ENCODE measurements around the gene GRIFIN.

The GRIFIN gene

DNA sequence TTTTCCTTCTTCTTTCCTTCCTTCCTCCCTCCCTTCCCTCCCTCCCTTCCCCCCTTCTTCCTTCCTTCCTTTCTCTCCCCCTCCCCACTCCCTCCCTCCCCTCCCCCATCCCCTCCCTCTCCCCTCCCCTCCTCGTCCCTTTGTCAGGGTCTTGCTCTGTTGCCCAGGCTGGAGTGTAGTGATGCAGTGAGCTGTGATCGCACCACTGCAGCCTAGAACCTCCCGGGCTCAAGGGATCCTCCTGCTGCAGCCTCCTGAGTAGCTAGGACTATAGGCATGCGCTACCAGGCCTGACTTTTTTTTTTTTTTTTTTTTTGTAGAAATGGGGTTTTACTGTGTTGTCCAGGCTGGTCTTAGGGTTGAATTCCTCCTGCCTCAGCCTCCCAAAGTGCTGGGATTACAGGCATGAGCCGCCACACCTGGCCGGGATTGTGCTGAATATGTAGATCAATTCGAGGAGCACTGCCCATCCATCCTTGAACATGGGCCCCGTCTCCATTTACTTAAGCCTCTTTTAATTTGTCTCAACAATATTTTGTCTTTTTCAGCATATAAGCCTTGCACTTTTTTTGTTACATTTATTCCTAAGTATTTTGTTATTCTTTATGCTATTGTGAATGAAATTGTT is 23.4 kb downstream of the GRIFIN start:
- no peak for DNase-seq

DNA sequence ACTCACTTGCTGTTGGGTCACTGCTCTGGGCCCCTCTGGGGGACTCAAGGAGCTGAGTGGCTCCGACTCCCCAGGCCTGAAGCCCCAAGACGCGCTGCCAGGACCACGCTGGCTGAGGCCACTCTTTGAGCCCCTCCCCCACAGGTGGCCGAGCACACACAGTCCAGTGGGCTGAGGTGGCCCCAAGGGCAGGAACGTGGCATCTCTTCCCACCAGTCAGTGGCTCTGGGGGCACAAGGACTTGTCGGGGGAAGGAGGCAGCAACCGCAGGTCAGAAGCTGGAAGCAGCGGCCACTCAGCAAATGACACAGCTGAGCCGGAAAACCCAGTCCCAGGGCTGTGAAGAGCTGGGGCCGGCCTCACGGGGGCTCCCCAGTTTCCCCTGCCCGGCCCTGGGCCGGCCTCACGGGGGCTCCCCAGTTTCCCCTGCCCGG is 24.1 kb downstream of the GRIFIN start:
- DNase-seq = no peak

DNA sequence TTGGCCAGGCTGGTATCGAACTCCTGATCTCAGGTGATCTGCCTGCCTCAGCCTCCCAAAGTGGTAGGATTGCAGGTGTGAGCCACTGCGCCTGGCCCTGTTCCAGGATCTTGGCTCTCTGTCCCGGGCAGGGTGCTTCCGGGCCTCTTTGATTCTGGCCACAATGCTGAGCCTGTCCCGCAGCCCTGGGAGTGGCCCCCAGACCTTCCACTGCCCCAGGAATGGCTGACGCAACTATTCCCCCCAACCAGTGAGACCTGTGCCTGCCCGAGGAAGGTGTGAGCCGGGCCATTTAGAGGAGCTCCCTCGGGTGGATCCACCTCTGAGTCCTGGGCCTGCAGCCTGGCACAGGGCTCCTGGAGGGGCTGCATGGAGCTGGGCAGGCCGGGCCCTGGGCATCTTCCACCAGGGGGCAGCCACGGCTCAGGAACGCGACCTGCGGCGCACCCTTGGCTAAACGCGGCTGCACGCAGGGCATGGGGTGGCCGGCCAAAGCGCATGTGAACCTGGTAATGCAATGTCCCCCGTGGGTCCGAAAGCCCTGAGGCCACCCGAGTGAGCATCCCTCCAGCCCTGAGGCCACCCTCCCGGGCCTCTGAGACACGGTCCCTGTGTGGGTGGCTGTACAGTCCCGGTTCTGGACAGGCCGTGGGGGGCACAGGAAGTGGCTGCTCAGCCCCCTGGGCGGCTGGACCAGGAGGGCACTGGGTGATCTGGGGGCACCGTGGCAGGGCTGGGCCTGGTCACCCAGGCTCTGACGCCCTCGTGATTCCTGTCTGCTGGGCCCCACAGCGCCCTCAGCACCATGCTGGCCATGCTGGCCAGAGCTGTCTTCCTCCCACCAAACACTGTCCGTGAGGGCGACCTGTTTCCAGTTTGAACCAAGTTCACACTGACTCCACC is 24.8 kb downstream of the GRIFIN start:
- DNase-seq = peak; percentile 59

DNA sequence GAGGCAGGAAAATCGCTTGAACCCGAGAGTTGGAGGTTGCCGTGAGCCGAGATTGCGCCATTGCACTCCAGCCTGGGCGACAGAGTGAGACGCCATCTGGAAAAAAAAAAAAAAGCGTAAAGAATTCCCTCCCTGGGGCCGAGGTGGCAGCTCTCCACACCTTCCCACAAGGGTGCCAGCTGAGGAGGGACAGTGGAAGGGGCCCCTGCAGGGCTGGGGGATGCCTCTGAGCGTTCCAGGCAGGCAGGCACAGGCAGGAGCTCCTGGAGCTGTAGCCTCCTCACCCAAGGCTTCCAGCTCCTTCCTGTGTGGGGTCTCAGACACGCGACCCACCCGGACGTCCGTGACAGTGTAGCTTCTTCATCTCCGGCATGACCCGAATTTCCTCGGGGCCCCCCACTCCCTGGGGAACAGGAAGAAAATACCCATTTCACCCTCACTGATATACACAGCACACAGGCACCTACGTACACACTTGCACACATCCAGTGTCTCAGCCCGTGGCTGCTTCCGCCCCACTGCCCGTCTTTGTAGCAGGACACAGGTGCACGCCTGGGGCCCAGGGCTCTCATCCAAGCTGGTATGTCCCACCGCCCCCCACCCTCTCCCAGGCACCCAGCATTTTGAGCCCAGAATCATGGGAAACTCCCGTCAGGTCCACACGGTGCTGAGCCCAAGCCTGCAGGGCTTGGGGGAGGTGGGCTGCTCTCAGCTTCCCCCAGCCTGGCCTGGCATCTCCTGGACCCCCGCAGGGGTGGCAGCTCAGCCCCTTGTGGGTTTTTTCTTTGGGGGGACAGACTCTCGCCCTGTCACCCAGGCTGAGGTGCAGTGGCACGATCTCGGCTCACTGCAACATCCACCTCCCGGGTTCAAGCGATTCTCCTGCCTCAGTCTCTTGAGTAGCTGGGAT is 25.7 kb downstream of the GRIFIN start:
- no peak for DNase-seq

DNA sequence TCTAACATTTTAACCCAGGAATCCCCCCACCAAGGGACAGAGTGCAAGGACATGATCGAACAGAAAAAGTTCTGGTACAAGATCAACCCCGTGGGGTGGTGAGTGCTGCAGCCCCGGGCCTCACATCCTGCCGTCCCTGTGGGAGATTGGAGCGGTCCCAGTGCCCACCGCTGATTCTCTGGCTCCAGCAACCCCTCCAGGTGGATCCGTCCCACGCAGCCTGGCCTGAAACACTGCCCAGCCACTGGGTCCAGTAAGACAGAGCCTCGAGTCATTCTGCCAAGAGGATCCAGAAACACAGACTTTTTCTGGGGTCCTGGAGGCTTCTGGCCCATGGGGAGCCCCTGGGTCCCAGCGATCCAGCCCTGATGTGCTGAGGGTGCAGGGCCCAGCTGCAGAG is 29.5 kb downstream of the GRIFIN start:
- DNase-seq = no peak

GRCh38 chr7:2445898-2446555 is 30.2 kb downstream of the GRIFIN start:
- no peak for DNase-seq

- no peak for DNase-seq
These were observed 31.2 kb downstream of the GRIFIN start for GRCh38 chr7:2445047-2445446.

DNA sequence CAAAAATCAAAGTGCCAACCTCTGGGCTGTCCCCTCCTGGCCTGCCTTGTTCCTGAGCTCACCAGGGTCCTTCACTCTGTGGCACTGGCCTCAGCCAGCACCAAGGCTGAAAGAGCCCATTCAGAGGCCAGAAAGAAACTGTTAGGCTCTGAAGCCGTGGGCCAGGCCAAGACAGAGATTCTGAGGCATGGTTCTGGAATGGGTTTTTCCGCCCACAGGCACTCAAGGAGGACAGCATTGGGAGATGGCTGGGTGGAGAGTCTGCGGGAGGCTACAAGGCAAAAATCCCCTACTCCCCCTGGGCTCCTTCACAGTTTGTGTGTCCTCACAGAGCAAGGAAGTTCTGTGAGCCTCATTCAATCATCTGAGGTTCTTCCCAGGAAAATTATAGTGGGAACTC is 31.7 kb downstream of the GRIFIN start:
- DNase-seq = peak; percentile 58

- DNase-seq = no peak
These were observed 32.7 kb downstream of the GRIFIN start for GRCh38 chr7:2443491-2443890.

DNA sequence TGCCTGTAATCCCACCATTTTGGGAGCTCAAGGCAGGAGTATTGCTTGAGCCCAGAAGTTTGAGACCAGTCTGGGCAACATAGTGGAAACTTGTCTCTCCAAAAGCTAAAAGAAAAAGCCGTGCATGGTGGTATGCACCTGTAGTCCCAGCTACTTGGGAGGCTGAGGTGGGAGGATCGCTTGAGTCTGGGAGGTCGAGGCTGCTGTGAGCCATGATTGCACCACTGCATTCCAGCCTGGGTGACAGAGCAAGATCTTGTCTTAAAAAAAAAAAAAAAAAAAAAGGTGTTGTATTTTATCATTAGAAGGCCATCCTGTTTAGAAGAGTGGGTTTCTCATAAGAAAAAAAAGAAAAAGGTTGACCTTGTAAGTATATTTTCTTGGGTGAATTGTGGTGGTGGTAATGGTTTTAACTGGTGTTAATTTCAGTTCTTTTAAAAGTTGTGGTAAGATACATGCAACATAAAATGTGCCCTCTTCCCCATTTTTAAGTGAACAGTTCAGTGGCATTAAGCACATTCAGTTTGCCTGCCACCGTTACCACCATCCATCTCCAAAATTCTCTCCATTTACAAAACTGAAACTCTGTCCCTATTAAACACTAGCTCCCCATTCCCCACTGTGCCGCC is 34.7 kb downstream of the GRIFIN start:
- DNase-seq = no peak

DNA sequence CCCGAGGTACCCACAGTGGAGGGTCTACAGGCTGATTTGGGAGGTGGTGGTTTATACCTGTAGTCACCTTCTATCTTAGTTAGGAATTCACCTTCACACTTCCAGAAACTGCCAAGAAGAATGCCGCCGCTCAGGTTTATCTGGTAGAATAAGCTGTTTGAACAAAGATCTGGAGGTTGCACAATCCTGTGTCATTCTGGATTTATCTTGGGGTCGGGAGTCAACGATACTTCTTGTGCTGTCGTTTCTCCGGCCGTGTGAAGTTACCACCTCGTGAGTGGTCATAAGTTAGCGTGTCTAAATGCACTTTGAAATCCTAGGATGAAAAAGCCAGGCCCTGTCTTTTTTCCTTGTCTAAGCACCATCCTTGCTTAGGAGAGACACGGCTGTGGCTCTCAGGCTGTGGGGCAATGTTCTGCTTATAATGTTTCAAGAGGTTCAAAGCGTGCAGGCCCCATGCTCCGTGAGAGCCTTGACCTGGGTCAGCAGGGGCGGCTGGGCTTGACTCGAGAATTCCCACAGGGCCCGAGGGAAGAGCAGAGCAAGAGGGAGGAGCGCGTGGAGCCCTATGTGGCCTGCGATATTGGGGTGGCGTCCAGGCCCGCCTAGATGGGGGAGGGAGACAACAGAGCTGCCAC is 35.5 kb downstream of the GRIFIN start:
- no peak for DNase-seq

DNA sequence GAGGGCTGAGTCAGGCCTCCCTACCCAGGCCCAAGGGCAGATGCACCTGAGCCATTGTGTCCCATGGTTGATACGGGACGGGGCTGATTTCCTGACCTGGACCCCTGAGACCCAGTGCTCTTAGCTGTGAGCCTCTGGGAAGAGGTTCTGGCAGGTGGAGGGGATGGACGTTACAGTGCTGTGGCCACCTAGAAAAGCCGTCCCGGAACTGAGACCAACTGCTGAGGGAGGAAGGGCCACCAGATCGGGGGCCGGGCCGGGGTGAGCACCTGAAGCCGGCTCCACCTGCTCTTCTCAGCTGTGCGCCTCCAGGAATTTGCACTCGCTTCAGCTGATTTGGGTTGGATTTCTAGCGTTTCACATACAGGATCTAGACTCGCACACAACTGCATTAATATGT is 37.4 kb downstream of the GRIFIN start:
- no peak for DNase-seq

DNA sequence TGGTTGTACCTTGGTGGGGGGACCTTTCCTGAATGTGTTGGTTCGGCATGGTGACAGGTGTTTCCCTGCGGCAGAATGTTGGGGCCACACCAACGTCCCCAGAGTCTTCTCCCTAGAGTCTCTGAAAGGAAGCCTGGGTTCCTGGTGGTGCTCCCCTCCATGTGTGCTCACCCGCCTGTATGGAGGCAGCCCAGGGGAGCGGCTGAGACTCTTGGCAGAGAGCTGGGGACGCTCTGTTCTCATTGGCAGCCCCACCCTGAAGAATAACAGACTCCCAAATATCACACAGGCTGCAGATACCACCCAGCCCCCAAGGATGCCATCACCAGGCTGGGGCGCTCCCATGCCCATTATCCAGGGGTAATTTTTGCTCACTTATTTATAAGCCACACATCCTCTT is 38.0 kb downstream of the GRIFIN start:
- DNase-seq = no peak

GRCh38 chr7:2437537-2438148 is 38.6 kb downstream of the GRIFIN start:
- DNase-seq = no peak

- DNase-seq = no peak
These were observed 39.1 kb downstream of the GRIFIN start for GRCh38 chr7:2437136-2437535.

DNA sequence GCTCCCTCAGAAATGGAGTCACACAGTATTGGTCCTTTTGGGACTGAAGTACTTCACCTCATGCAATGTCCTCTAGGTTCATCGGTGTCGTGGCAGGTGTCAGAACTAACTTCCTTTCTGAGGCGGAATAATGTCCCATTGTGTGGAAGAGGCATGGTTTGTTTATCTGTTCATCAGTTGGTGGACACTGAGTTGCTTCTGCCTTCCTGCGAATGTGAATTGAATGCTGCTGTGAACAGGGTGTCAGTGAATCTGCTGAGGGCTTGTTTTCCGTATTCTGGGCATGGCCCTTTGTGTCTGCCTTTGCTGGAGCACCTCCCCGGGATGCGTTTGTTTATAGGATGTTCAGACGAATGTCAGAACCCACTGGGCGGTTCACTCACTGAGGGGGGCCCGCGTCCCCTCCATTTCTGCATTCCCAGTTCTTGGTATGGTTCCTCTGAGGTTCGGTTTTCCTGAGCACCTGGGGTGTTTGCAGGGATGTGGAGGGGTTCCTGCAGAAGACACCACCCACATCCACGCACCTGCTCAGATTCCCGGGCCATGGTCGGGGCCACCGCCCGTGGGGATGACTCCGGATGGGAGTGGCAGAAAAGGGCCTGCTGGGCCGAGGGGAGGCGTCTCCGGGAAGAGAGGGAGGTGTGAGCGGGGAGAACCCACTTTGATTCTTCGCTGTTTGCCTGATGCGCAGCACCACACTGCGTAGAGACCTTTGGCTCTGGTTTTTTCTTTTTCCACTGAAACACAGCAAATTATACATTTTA is 39.7 kb downstream of the GRIFIN start:
- DNase-seq = no peak

- no peak for DNase-seq
These were observed 41.1 kb downstream of the GRIFIN start for GRCh38 chr7:2435146-2435545.

DNA sequence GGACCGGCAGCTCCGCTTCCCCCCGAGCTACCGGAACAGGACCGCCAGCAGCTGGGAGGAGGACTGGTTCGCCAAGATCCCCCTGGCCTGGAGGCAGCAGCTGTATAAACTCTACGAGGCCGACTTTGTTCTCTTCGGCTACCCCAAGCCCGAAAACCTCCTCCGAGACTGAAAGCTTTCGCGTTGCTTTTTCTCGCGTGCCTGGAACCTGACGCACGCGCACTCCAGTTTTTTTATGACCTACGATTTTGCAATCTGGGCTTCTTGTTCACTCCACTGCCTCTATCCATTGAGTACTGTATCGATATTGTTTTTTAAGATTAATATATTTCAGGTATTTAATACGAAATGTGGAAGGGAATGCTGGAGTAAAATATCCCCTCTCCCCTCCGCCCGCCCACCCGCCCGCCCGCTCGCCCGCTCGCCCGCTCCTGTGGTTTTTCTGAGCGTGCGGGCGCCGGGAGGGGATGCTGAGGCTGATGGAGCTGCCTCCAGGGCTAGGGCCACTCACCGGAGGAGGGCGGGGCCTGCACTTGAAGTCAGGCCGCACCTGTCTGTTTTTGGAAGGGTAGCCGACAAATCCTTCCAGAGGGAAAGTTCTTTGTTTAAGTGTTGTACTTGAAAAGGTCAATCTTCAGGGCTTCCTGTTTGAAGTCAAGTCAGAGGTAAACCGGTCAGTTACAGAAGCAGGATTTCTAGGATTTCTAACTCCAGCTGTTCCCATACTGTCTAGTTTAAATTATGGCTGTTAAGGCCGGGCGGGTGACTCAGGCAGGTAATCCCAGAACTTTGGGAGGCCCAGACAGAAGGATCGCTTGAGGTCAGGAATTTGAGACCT is 42.3 kb downstream of the GRIFIN start:
- DNase-seq = no peak

GRCh38 chr7:2432910-2433712 is 43.1 kb downstream of the GRIFIN start:
- no peak for DNase-seq
